Common myeloid progenitor, CD34-positive (primary cell): ENCODE data around the gene TDRD12. TPM values are rescaled to one million over a fixed set of nuclear protein-coding genes. Genes with fewer than 3 reads are reported as not detected.

Source experiments
- CTCF ChIA-PET: fragments of 350-600 bp; sonication (Branson Sonifier 250); formaldehyde crosslinking; loops from one replicate; lab custom pipeline; 2021; ENCODE audit warnings: antibody characterized with exemption; lab: Charles Lee
- POLR2A ChIA-PET: fragments of 350-600 bp; sonication (Branson Sonifier 250); formaldehyde crosslinking; loops from one replicate; lab custom pipeline; 2021; ENCODE audit warnings: antibody characterized with exemption; lab: Charles Lee
- DNase-seq, 3 donors: peaks; one replicate each; pipeline versions ENCODE4 v3.0.0 to v3.0.0-alpha.2; 2013
- H3K27ac ChIP-seq, 2 experiments: 1 replicate in 1 of 2; 2 replicates in 1 of 2; pipeline ENCODE4 v1.7.0; 2013; ENCODE audit warnings: inconsistent platforms in 2 of 2, low read length in 2 of 2, mild to moderate bottlenecking in 2 of 2, low read depth in 1 of 2, moderate library complexity in 1 of 2; ENCODE audit not compliant: severe bottlenecking in 2 of 2, insufficient read depth in 1 of 2, poor library complexity in 1 of 2
- H3K27me3 ChIP-seq, 5 experiments: replicated peaks in 2 of 5; 1 replicate in 3 of 5; 2 replicates in 2 of 5; pipeline versions ENCODE4 v1.6.1 to v1.7.0; 2013; ENCODE audit warnings: low read length in 4 of 5, mild to moderate bottlenecking in 2 of 5, moderate library complexity in 2 of 5, inconsistent platforms in 1 of 5; ENCODE audit not compliant: insufficient read depth in 5 of 5, control insufficient read depth in 4 of 5
- H3K36me3 ChIP-seq, 4 experiments: 1 replicate in 2 of 4; 2 replicates in 2 of 4; pipeline versions ENCODE4 v1.6.1 to v1.7.0; 2013; ENCODE audit warnings: low read length in 3 of 4, control low read depth in 1 of 4, mild to moderate bottlenecking in 1 of 4; ENCODE audit not compliant: control insufficient read depth in 4 of 4, insufficient read depth in 4 of 4
- H3K4me1 ChIP-seq, 4 experiments: 1 replicate in 3 of 4; 2 replicates in 1 of 4; pipeline versions ENCODE4 v1.6.1 to v1.7.1; 2013; ENCODE audit warnings: low read length in 3 of 4, mild to moderate bottlenecking in 3 of 4, control low read depth in 1 of 4, inconsistent platforms in 1 of 4, moderate library complexity in 1 of 4; ENCODE audit not compliant: control insufficient read depth in 4 of 4, insufficient read depth in 4 of 4; ENCODE audit errors: control extremely low read depth in 1 of 4
- H3K4me3 ChIP-seq, 7 experiments: 1 replicate in 4 of 7; 2 replicates in 3 of 7; pipeline versions ENCODE4 v1.5.1 to v1.7.0; 2013; ENCODE audit warnings: mild to moderate bottlenecking in 7 of 7, low read length in 6 of 7, moderate library complexity in 6 of 7, inconsistent platforms in 2 of 7, low read depth in 2 of 7, control low read depth in 1 of 7; ENCODE audit not compliant: insufficient read depth in 4 of 7, control insufficient read depth in 1 of 7; ENCODE audit errors: extremely low read depth in 1 of 7
- H3K9me3 ChIP-seq, 5 experiments: 1 replicate in 4 of 5; 2 replicates in 1 of 5; pipeline versions ENCODE4 v1.6.1 to v1.7.1; 2013; ENCODE audit warnings: low read length in 4 of 5, mild to moderate bottlenecking in 2 of 5, inconsistent platforms in 1 of 5, low read depth in 1 of 5, moderate library complexity in 1 of 5; ENCODE audit not compliant: control insufficient read depth in 4 of 5, insufficient read depth in 2 of 5; ENCODE audit errors: control extremely low read depth in 1 of 5
- WGBS: methylation state at CpG from one replicate; pipeline ENCODE4 v1.1.5; 2013; ENCODE audit not compliant: insufficient coverage; 5-methylcytosine and 5-hydroxymethylcytosine counted together
- polyA plus RNA-seq: library from polyadenylated mRNA; unstranded; fragments of 120-200 nt; gene quantifications from one replicate; pipeline ENCODE4 v1.2.1, GENCODE V29; 2013

TDRD12 gene
- 0.05 TPM for polyA plus RNA-seq

GRCh38 chr19:32719611-32720059 lies at the start of gene TDRD12:
Gene TDRD12, plus strand, starts transcription at chr19:32719767. Its CDS starts 306 bp downstream, at chr19:32720073.
- WGBS, result 91% methylated on average over 37 of the region's 44 CpGs

DNA sequence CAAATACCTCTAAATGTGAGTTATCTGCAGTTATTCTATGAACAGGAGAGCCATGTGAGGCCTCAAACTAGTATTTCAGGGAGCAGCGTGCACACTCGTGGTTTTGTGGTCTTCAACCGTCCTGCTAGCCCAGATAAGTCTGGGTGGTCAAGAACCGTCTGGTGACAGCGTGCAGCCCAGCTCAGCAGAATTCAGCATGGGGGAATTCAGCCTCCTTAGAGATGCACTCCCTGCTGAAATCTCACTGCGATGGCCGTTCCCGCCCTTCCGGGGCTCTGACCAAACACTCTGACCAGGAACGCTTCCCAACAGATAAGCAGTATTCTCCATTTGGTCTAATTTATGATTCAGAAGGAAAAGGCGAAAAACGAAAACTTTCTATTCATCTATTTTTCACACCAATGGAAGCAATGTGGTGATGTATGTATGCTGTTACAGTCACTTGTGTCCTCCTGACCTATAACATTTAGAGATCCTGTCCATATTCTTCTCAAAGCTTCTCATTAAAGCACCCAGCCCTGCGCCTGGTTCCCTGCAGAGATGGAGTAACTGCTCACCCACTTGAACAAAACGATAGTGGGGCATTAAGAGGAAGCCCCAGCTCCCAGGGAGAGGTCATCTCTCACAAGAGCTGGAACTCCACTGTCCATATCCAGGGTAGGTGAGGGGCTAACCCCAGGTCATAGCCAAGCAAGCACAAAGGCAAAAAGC lies 47.5 kb upstream of the TDRD12 start:
- H3K4me3 ChIP-seq, result peak overlapping the region in 4 of 7 experiments; percentile 21 to 63 (median 42)
- peaks cover 0 to 15% (median 9%) of the 10 kb centered on the region in 5 experiments for H3K27me3 ChIP-seq
- H3K4me1 ChIP-seq, result peaks cover 11 to 75% (median 68%) of the 10 kb centered on the region in 4 experiments
- 2% methylated on average over 8 of the region's 14 CpGs for WGBS
- no peaks in the 10 kb centered on the region for H3K9me3 ChIP-seq
- peak; percentile 62 to 82 (median 75) for DNase-seq
- peak overlapping the region in 1 of 2 experiments; percentile 25 for H3K27ac ChIP-seq
- H3K36me3 ChIP-seq, result peaks cover 0 to 25% (median 9%) of the 10 kb centered on the region in 4 experiments
- CTCF ChIA-PET, result interaction anchor here (1.1 to 1.2 kb wide), 2 partner anchors 8 to 19 kb away, joined by 3 read pairs; partner anchors contain the start of gene NUDT19
- POLR2A ChIA-PET, result no interaction called here

More at GRCh38 chr19:32719611-32720059, at the start of gene TDRD12:
- Histone ChIP-seq H3K27me3 (no peaks in the 10 kb centered on the region), H3K4me3 (no peak within 1 kb of the TSS), H3K9me3 (peaks cover 0 to 3% (median 0%) of the 10 kb centered on the region in 5 experiments), H3K4me1 (peaks cover 0 to 4% (median 0%) of the 10 kb centered on the region in 4 experiments), H3K27ac (no peak within 1 kb of the TSS), H3K36me3 (peaks cover 1 to 9% (median 5%) of the 10 kb centered on the region in 4 experiments)
- no peak for DNase-seq
- ChIA-PET CTCF (no interaction called here), POLR2A (no interaction called here)

GRCh38 chr19:32672841-32673240 lies 46.7 kb upstream of the TDRD12 start:
- Histone ChIP-seq H3K36me3 (peaks cover 0 to 20% (median 6%) of the 10 kb centered on the region in 4 experiments), H3K27me3 (peaks cover 0 to 23% (median 17%) of the 10 kb centered on the region in 5 experiments), H3K9me3 (no peaks in the 10 kb centered on the region), H3K27ac (no peak overlapping the region), H3K4me3 (peak overlapping the region in 5 of 7 experiments; percentile 4 to 93 (median 74)), H3K4me1 (peaks cover 11 to 83% (median 75%) of the 10 kb centered on the region in 4 experiments)
- no peak for DNase-seq
- ChIA-PET CTCF (interaction anchor here (1.1 to 1.2 kb wide), 2 partner anchors 8 to 19 kb away, joined by 3 read pairs; partner anchors contain the start of gene NUDT19), POLR2A (interaction anchor here (1.0 kb wide), 1 partner anchor 11 kb away, joined by 3 read pairs; no protein-coding TSS in a partner anchor)
- 82% methylated on average over 3 of the region's 3 CpGs for WGBS

DNA sequence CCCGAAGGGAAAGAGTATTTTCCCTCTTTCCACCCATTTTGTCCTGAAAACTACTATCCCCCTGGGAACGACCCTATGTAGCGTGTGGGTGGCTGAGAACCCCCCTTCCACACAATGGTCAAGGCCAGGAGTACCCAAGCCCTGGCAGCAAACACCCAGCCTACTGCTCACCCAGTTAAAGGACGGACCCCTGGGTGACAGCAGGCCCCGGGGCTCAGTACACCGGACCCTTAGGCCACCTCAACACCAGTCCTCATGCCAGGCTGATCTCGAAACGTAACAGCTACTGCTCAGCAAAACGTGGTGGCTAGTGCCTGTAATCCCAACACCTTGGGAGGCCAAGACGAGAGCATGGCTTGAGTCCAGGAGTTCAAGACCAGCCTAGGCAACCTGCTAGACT lies 46.0 kb upstream of the TDRD12 start:
- no peaks in the 10 kb centered on the region for H3K9me3 ChIP-seq
- H3K4me3 ChIP-seq, result peak overlapping the region in 5 of 7 experiments; percentile 19 to 93 (median 74)
- H3K36me3 ChIP-seq, result peaks cover 0 to 20% (median 6%) of the 10 kb centered on the region in 4 experiments
- no peak for DNase-seq
- peaks cover 0 to 30% (median 19%) of the 10 kb centered on the region in 5 experiments for H3K27me3 ChIP-seq
- ChIA-PET CTCF (interaction anchor here (0.6 to 1.1 kb wide), 3 partner anchors 9 to 31 kb away, joined by 3 read pairs; no protein-coding TSS in a partner anchor), POLR2A (interaction anchor here (0.6 to 1.0 kb wide), 2 partner anchors 11 to 18 kb away, joined by 3 read pairs; partner anchors contain the start of gene NUDT19)
- no peak overlapping the region for H3K27ac ChIP-seq
- H3K4me1 ChIP-seq, result peaks cover 11 to 84% (median 75%) of the 10 kb centered on the region in 4 experiments
- WGBS, result 98% methylated on average over 8 of the region's 10 CpGs

GRCh38 chr19:32674153-32674930 lies 45.2 kb upstream of the TDRD12 start:
- peak in 2 of 3 donors; percentile 35 to 36 for DNase-seq
- Histone ChIP-seq H3K36me3 (peaks cover 0 to 17% (median 3%) of the 10 kb centered on the region in 4 experiments), H3K9me3 (no peaks in the 10 kb centered on the region), H3K4me1 (peaks cover 11 to 76% (median 73%) of the 10 kb centered on the region in 4 experiments), H3K4me3 (peak overlapping the region; percentile 62 to 94 (median 80)), H3K27me3 (peaks cover 2 to 36% (median 19%) of the 10 kb centered on the region in 5 experiments), H3K27ac (peak overlapping the region in 1 of 2 experiments; percentile 49)
- POLR2A ChIA-PET, result interaction anchor here (0.6 kb wide), 1 partner anchor 17 kb away, joined by 3 read pairs; the partner anchor contains the start of gene NUDT19
- whole genome bisulfite sequencing, result 6% methylated on average over 10 of the region's 67 CpGs
- CTCF ChIA-PET, result interaction anchor here (0.6 to 1.1 kb wide), 3 partner anchors 13 to 32 kb away, joined by 3 read pairs; no protein-coding TSS in a partner anchor

- H3K9me3 ChIP-seq, result no peaks in the 10 kb centered on the region
- peaks cover 0 to 9% (median 2%) of the 10 kb centered on the region in 4 experiments for H3K36me3 ChIP-seq
- peaks cover 11 to 69% (median 67%) of the 10 kb centered on the region in 4 experiments for H3K4me1 ChIP-seq
- peak within 1 kb of the TSS; percentile 62 to 94 (median 80) for H3K4me3 ChIP-seq
- peak; percentile 97 to 98 (median 98) for DNase-seq
- H3K27ac ChIP-seq, result peak within 1 kb of the TSS in 1 of 2 experiments; percentile 49
- CTCF ChIA-PET, result interaction anchor here (0.8 kb wide), 1 partner anchor 13 kb away, joined by 3 read pairs; no protein-coding TSS in a partner anchor
- H3K27me3 ChIP-seq, result peaks cover 2 to 37% (median 19%) of the 10 kb centered on the region in 5 experiments
- WGBS, result under 1% methylated on average over 63 of the region's 75 CpGs
- POLR2A ChIA-PET, result no interaction called here
Observed at GRCh38 chr19:32674931-32675719, 44.4 kb upstream of the TDRD12 start, which contains the start of gene ANKRD27. Gene ANKRD27, minus strand, starts transcription at chr19:32675180. Its CDS starts 16,165 bp downstream, at chr19:32659015.
